Measurements from ENCODE around the gene PCGF1. TPM values are rescaled to one million over a fixed set of nuclear protein-coding genes. Genes with fewer than 3 reads are reported as not detected.
A peak's percentile ranks its signal among the peaks of the same experiment; 100 is the strongest.

Gene PCGF1
- total RNA-seq, 1 experiment from 2014 or later, result 39.9 TPM

DNA sequence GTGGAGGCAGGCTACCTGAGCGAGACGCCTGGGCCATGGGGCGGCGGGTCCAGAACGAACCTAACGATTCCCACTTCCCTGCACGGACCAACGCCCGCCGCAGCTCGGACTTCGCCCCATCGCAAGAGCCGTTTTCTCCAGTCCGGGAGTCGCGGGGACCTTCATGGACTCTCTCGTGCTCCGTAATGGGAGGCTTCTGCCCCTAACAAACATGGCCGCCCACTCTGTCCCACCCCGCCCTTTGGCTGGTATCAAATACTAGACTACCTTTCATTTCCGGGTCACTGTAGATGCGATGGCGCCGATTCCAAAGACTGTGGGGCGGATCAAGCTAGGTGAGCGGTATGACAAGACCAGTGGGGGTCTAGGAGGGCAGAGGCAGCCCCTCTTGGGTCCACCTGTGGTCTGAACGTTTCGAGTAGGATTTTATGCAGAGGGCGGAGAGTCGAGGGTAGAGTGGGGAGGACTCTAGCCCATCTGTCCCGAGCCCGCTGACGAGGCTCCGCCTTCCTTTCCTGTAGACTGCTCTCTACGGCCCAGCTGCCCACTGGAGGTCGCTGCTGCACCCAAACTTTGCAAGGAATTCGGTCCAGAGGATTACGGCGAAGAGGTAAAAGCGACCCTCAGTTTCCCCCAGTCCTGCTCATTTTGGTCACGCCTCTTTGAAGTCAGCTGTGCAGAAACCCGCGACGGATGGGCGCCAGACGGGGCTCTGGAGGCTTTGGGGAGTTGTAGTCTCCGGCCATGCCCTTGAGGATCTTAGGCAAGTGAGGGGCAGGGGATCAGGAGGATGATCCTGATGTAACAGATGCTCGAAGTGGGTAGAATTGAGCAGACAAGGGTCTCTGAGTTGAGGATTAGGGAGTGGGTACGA is 24.5 kb downstream of the PCGF1 start, which contains the start of the genes CCDC142 and TTC31:
TSS of gene CCDC142 (minus strand) at position 198 of the 874 bp plus-strand sequence. CDS start at position 37, 161 bp downstream.
TSS of gene TTC31 (plus strand) at position 281 of the 874 bp plus-strand sequence. CDS start at position 296, 15 bp downstream.
- Histone ChIP-seq H3K4me2 (ENCODE audit: low read length) (peak within 1 kb of the TSS; percentile 66), H3K4me3 (replicated peaks in 1 of 2; ENCODE audit: low read depth in 1 of 2, low read length in 2 of 2) (peak within 1 kb of the TSS; percentile 61 to 95), H3K9me3 (ENCODE audit: control insufficient read depth in 1 of 2, insufficient read depth in 1 of 2, low read depth in 1 of 2, low read length in 2 of 2) (no peaks in the 10 kb centered on the region), H3K27me3 (ENCODE audit: insufficient read depth, low read length) (no peaks in the 10 kb centered on the region), H3K4me1 (ENCODE audit: control insufficient read depth in 1 of 2, insufficient read depth in 2 of 2, low read length in 2 of 2) (peaks cover 12 to 20% of the 10 kb centered on the region in 2 experiments), H3K9me2 (ENCODE audit: insufficient read depth) (no peaks in the 10 kb centered on the region), H2AFZ (ENCODE audit: low read depth, low read length, poor library complexity, severe bottlenecking) (no peak within 1 kb of the TSS), H3K27ac (ENCODE audit: low read depth, low read length) (peak within 1 kb of the TSS; percentile 90), H4K20me1 (ENCODE audit: insufficient read depth) (no peaks in the 10 kb centered on the region), H3K9ac (ENCODE audit: low read length) (peak within 1 kb of the TSS; percentile 86), H3K36me3 (ENCODE audit: control insufficient read depth in 1 of 2, insufficient read depth in 2 of 2, low read length in 2 of 2) (peaks cover 11 to 13% of the 10 kb centered on the region in 2 experiments; a peak in 3 of 4 replicates), H3K79me2 (ENCODE audit: insufficient read depth, low read length) (peaks cover 31% of the 10 kb centered on the region)
- ChIA-PET RAD21 (ENCODE audit: low non-redundant PET in 1 of 2, low total read pairs in 2 of 2, uncharacterized antibody in 2 of 2, unreplicated experiment in 2 of 2) (interaction anchor here in 1 of 2 experiments (0.8 to 1.0 kb wide), 2 partner anchors 47 to 105 kb away, joined by 3 read pairs; partner anchors contain the start of genes AUP1 and HTRA2), CTCF (interaction anchor here (0.8 to 2.3 kb wide), 8 partner anchors 9 to 62 kb away, joined by 3 to 12 read pairs (median 8); partner anchors contain the start of genes INO80B and MRPL53), POLR2A (interaction anchor here (0.6 to 3.5 kb wide), 4 partner anchors 11 to 31 kb away, joined by 3 to 25 read pairs (median 4); partner anchors contain the start of genes INO80B, MRPL53 and WBP1)
- BruUV-seq (replicated peaks), result TSS peak; percentile 93
- DNase-seq (ENCODE audit: low read depth, low spot score), result peak; percentile 91
- ATAC-seq, result peak; percentile 92
- intact Hi-C loops (cut with micrococcal nuclease), result loop anchor here (1.0 to 2.0 kb wide), 6 partner anchors 20 to 104 kb away; partner anchors contain the start of genes AUP1, HTRA2, INO80B and WBP1
- peak; percentile 84 for TF ChIP-seq RAD21 (IDR thresholded peaks at IDR 0.05; ENCODE audit: low read depth)
- TF ChIP-seq EZH2phosphoT487 (IDR thresholded peaks at IDR 0.05; ENCODE audit: borderline replicate concordance), result no peak
- no peak for TF ChIP-seq FOSL1 (IDR thresholded peaks at IDR 0.05; ENCODE audit: low read depth)
- TF ChIP-seq POLR2A (IDR thresholded peaks at IDR 0.05; ENCODE audit: borderline replicate concordance, extremely low read depth, insufficient read depth, insufficient read length), result peak; percentile 58
- TF ChIP-seq SIN3A (IDR thresholded peaks at IDR 0.05; ENCODE audit: low read depth), result peak; percentile 82; the same call in 1 of the 2 replicates
- TF ChIP-seq CEBPB (IDR thresholded peaks at IDR 0.05; ENCODE audit: low read depth), result no peak
- TF ChIP-seq, protein P1, sequence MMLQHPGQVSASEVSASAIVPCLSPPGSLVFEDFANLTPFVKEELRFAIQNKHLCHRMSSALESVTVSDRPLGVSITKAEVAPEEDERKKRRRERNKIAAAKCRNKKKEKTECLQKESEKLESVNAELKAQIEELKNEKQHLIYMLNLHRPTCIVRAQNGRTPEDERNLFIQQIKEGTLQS (IDR thresholded peaks at IDR 0.05), result no peak
- peak; percentile 79 for TF ChIP-seq POLR2AphosphoS5 (IDR thresholded peaks at IDR 0.05; ENCODE audit: low read depth, low read length)
- TF ChIP-seq ELF1 (IDR thresholded peaks at IDR 0.05; ENCODE audit: borderline replicate concordance, low read depth), result no peak; the same call in 1 of the 2 replicates
- TF ChIP-seq, protein P2, sequence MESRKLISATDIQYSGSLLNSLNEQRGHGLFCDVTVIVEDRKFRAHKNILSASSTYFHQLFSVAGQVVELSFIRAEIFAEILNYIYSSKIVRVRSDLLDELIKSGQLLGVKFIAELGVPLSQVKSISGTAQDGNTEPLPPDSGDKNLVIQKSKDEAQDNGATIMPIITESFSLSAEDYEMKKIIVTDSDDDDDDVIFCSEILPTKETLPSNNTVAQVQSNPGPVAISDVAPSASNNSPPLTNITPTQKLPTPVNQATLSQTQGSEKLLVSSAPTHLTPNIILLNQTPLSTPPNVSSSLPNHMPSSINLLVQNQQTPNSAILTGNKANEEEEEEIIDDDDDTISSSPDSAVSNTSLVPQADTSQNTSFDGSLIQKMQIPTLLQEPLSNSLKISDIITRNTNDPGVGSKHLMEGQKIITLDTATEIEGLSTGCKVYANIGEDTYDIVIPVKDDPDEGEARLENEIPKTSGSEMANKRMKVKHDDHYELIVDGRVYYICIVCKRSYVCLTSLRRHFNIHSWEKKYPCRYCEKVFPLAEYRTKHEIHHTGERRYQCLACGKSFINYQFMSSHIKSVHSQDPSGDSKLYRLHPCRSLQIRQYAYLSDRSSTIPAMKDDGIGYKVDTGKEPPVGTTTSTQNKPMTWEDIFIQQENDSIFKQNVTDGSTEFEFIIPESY (IDR thresholded peaks at IDR 0.05; ENCODE audit: extremely low read depth, insufficient replicate concordance, low read length), result peak; percentile 86
- peak; percentile 75; the same call in 1 of the 2 replicates for TF ChIP-seq ZFX (IDR thresholded peaks at IDR 0.05)
- no peak for TF ChIP-seq JUND (IDR thresholded peaks at IDR 0.05)
- TF ChIP-seq, protein P3, sequence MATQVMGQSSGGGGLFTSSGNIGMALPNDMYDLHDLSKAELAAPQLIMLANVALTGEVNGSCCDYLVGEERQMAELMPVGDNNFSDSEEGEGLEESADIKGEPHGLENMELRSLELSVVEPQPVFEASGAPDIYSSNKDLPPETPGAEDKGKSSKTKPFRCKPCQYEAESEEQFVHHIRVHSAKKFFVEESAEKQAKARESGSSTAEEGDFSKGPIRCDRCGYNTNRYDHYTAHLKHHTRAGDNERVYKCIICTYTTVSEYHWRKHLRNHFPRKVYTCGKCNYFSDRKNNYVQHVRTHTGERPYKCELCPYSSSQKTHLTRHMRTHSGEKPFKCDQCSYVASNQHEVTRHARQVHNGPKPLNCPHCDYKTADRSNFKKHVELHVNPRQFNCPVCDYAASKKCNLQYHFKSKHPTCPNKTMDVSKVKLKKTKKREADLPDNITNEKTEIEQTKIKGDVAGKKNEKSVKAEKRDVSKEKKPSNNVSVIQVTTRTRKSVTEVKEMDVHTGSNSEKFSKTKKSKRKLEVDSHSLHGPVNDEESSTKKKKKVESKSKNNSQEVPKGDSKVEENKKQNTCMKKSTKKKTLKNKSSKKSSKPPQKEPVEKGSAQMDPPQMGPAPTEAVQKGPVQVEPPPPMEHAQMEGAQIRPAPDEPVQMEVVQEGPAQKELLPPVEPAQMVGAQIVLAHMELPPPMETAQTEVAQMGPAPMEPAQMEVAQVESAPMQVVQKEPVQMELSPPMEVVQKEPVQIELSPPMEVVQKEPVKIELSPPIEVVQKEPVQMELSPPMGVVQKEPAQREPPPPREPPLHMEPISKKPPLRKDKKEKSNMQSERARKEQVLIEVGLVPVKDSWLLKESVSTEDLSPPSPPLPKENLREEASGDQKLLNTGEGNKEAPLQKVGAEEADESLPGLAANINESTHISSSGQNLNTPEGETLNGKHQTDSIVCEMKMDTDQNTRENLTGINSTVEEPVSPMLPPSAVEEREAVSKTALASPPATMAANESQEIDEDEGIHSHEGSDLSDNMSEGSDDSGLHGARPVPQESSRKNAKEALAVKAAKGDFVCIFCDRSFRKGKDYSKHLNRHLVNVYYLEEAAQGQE (IDR thresholded peaks at IDR 0.05; ENCODE audit: low read depth), result no peak
- peak; percentile 51 for TF ChIP-seq TCF7L2 (IDR thresholded peaks at IDR 0.05; ENCODE audit: borderline replicate concordance, extremely low read depth, insufficient read depth, insufficient read length)
- TF ChIP-seq, protein P4, sequence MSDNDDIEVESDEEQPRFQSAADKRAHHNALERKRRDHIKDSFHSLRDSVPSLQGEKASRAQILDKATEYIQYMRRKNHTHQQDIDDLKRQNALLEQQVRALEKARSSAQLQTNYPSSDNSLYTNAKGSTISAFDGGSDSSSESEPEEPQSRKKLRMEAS (IDR thresholded peaks at IDR 0.05), result peak; percentile 75
- peak; percentile 76 for TF ChIP-seq EGR1 (IDR thresholded peaks at IDR 0.05; ENCODE audit: low read depth)
- TF ChIP-seq SRF (IDR thresholded peaks at IDR 0.05; ENCODE audit: low read depth), result no peak
- no peak for TF ChIP-seq EZH2 (IDR thresholded peaks at IDR 0.05)
- peak; percentile 86 for TF ChIP-seq SP1 (IDR thresholded peaks at IDR 0.05; ENCODE audit: low read depth)
- TF ChIP-seq CBX3 (IDR thresholded peaks at IDR 0.05; ENCODE audit: low read depth), result peak; percentile 50
- TF ChIP-seq ZNF274 (IDR thresholded peaks at IDR 0.05; ENCODE audit: low read depth, low read length), result no peak
